Activated naive CD8-positive, alpha-beta T cell (primary cell): ENCODE results near the gene TLE6.

Experiments used
- H3K27ac Mint-ChIP-seq: one replicate; pipeline ENCODE4 v1.8.0; 2021; ENCODE audit warnings: mixed read lengths
- H3K27me3 Mint-ChIP-seq: one replicate; pipeline ENCODE4 v1.8.0; 2021; ENCODE audit warnings: mixed read lengths
- H3K36me3 Mint-ChIP-seq: one replicate; pipeline ENCODE4 v1.8.0; 2021; ENCODE audit warnings: mixed read lengths
- H3K4me1 Mint-ChIP-seq: one replicate; pipeline ENCODE4 v1.8.0; 2021; ENCODE audit warnings: low read depth, mixed read lengths
- H3K4me3 Mint-ChIP-seq: one replicate; pipeline ENCODE4 v1.8.0; 2021; ENCODE audit warnings: mild to moderate bottlenecking, mixed read lengths
- H3K9me3 Mint-ChIP-seq: one replicate; pipeline ENCODE4 v1.8.0; 2021; ENCODE audit warnings: low read depth, mixed read lengths

The TLE6 gene

GRCh38 chr19:3024870-3025548 is 47.6 kb downstream of the TLE6 start:
- H3K4me3 Mint-ChIP-seq = peak overlapping the region; percentile 53
- peaks cover 35% of the 10 kb centered on the region for H3K4me1 Mint-ChIP-seq
- H3K9me3 Mint-ChIP-seq = no peaks in the 10 kb centered on the region
- peaks cover 2% of the 10 kb centered on the region for H3K36me3 Mint-ChIP-seq
- no peaks in the 10 kb centered on the region for H3K27me3 Mint-ChIP-seq
- no peak overlapping the region for H3K27ac Mint-ChIP-seq

DNA sequence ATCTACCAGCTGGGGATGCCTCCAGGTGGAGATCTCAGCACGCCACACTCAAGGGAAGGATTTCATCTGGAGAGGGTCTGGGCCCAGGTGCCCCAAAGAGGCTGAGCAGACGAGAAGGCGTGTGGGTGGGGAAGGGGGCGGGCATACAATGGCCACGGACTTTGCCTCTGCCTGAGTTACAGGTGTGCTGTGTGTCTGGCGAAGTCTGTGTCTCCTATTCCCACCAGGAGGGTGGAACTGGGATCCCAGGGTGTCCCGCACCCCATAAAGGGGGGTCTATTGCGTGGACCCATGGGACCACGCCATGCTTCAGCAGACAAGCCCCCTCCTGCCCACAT is 48.2 kb downstream of the TLE6 start:
- Mint-ChIP-seq H3K4me3 (no peak overlapping the region), H3K9me3 (no peaks in the 10 kb centered on the region), H3K36me3 (peaks cover 2% of the 10 kb centered on the region), H3K27ac (no peak overlapping the region), H3K27me3 (no peaks in the 10 kb centered on the region), H3K4me1 (peaks cover 37% of the 10 kb centered on the region)

DNA sequence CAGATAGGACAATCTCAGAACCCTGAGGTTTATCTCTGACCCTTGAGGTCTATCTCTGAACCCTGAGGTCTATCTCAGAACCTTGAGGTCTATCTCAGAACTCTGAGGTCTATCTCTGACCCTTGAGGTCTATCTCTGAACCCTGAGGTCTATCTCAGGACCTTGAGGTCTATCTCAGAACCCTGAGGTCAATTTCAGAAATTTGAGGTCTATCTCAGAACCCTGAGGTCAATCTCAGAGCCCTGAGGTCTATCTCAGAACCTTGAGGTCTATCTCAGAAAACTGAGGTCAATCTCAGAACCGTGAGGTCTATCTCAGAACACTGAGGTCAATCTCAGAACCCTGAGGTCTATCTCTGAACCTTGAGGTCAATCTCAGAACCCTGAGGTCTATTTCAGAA is 49.4 kb downstream of the TLE6 start:
- no peak overlapping the region for H3K4me3 Mint-ChIP-seq
- no peaks in the 10 kb centered on the region for H3K9me3 Mint-ChIP-seq
- no peaks in the 10 kb centered on the region for H3K27me3 Mint-ChIP-seq
- H3K4me1 Mint-ChIP-seq = peaks cover 37% of the 10 kb centered on the region
- H3K27ac Mint-ChIP-seq = no peak overlapping the region
- H3K36me3 Mint-ChIP-seq = peaks cover 2% of the 10 kb centered on the region

DNA sequence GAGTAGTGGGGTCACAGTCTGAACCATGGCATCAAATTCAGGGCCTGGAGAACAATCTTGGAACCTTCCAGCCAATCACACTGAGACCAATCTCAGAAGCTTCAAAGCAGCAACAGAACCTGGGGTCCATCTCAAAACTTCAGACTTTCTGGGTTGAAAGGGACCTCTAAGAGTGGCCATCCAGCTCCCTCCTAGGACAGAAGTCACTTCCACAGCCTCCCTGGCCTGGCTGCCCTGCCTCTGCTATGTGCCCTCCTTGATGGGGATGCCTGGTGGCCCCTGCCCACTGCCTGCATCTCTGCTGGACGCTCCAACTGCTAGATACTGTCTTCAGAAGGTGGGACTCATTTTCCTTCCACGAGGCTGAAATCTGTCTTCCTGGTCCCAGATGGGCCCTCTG is 49.9 kb downstream of the TLE6 start:
- H3K36me3 Mint-ChIP-seq = peaks cover 2% of the 10 kb centered on the region
- H3K9me3 Mint-ChIP-seq = no peaks in the 10 kb centered on the region
- H3K27ac Mint-ChIP-seq = no peak overlapping the region
- no peaks in the 10 kb centered on the region for H3K27me3 Mint-ChIP-seq
- peak overlapping the region; percentile 76 for H3K4me3 Mint-ChIP-seq
- peaks cover 37% of the 10 kb centered on the region for H3K4me1 Mint-ChIP-seq

DNA sequence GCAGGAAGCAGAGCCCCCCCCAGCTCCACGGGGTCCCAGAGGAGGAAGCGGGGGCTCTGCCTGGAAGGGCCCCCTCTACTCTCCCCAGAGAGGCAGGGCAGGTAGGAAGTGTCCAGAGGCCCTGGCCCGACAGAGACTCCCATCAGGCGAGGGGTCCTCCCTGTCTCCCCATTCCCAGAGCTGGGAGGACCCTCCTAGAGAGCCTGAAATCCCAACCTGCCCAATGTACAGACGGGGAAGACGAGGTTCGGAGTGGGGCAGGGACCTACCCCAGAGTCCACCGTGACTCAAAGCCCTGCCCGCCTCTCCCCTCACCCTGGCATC is 50.6 kb downstream of the TLE6 start:
- Mint-ChIP-seq H3K9me3 (no peaks in the 10 kb centered on the region), H3K27me3 (no peaks in the 10 kb centered on the region), H3K27ac (no peak overlapping the region), H3K4me1 (peaks cover 34% of the 10 kb centered on the region), H3K4me3 (peak overlapping the region; percentile 76), H3K36me3 (peaks cover 2% of the 10 kb centered on the region)

GRCh38 chr19:3028305-3029064 is 51.1 kb downstream of the TLE6 start:
- Mint-ChIP-seq H3K27me3 (no peaks in the 10 kb centered on the region), H3K4me1 (peaks cover 30% of the 10 kb centered on the region)

GRCh38 chr19:3029065-3029923 is 51.9 kb downstream of the TLE6 start, which contains the start of gene TLE2:
TSS of gene TLE2 (minus strand) at chr19:3029280. CDS start at chr19:3028904, 376 bp downstream.
- Mint-ChIP-seq H3K27ac (no peak within 1 kb of the TSS), H3K4me3 (peak within 1 kb of the TSS; percentile 79), H3K9me3 (no peaks in the 10 kb centered on the region), H3K36me3 (no peaks in the 10 kb centered on the region), H3K27me3 (no peaks in the 10 kb centered on the region), H3K4me1 (peaks cover 29% of the 10 kb centered on the region)

More at GRCh38 chr19:3028305-3029064, 51.1 kb downstream of the TLE6 start:
- no peak overlapping the region for H3K27ac Mint-ChIP-seq
- no peaks in the 10 kb centered on the region for H3K9me3 Mint-ChIP-seq
- peak overlapping the region; percentile 76 for H3K4me3 Mint-ChIP-seq
- no peaks in the 10 kb centered on the region for H3K36me3 Mint-ChIP-seq

DNA sequence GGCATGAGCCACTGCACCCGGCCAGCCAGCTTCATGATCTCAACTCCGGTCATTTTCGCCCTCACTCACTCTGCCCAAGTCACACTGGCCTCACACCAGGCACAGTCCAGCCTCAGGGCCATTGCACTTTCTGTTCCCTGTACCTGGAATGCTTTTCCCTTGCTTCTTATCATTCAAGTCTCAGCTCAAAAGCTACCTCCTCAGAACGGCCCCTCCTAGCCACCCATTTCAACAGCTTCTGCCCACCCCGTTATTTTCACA is 54.2 kb downstream of the TLE6 start:
- Mint-ChIP-seq H3K4me3 (no peak overlapping the region), H3K9me3 (no peaks in the 10 kb centered on the region), H3K27me3 (no peaks in the 10 kb centered on the region), H3K27ac (no peak overlapping the region), H3K4me1 (peaks cover 29% of the 10 kb centered on the region), H3K36me3 (no peaks in the 10 kb centered on the region)

GRCh38 chr19:3033595-3034405 is 56.4 kb downstream of the TLE6 start:
- Mint-ChIP-seq H3K27ac (peak overlapping the region; percentile 94), H3K4me1 (peaks cover 21% of the 10 kb centered on the region), H3K9me3 (no peaks in the 10 kb centered on the region), H3K27me3 (no peaks in the 10 kb centered on the region), H3K36me3 (no peaks in the 10 kb centered on the region), H3K4me3 (peak overlapping the region; percentile 20)

DNA sequence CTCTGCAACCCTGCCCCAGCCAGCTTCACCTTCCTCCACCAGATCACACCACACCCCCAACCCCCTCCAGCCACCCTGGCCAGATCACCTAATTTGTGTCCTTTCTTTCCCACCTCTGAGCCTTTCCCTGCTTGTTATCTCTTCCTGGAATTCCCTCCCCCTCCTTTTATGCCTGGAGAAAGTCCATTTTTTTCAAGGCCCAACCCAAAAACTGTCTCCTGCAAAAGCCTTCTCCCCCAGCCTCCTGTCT is 57.0 kb downstream of the TLE6 start:
- Mint-ChIP-seq H3K36me3 (no peaks in the 10 kb centered on the region), H3K4me3 (peak overlapping the region; percentile 20), H3K9me3 (no peaks in the 10 kb centered on the region), H3K27me3 (no peaks in the 10 kb centered on the region), H3K27ac (peak overlapping the region; percentile 94), H3K4me1 (peaks cover 21% of the 10 kb centered on the region)

DNA sequence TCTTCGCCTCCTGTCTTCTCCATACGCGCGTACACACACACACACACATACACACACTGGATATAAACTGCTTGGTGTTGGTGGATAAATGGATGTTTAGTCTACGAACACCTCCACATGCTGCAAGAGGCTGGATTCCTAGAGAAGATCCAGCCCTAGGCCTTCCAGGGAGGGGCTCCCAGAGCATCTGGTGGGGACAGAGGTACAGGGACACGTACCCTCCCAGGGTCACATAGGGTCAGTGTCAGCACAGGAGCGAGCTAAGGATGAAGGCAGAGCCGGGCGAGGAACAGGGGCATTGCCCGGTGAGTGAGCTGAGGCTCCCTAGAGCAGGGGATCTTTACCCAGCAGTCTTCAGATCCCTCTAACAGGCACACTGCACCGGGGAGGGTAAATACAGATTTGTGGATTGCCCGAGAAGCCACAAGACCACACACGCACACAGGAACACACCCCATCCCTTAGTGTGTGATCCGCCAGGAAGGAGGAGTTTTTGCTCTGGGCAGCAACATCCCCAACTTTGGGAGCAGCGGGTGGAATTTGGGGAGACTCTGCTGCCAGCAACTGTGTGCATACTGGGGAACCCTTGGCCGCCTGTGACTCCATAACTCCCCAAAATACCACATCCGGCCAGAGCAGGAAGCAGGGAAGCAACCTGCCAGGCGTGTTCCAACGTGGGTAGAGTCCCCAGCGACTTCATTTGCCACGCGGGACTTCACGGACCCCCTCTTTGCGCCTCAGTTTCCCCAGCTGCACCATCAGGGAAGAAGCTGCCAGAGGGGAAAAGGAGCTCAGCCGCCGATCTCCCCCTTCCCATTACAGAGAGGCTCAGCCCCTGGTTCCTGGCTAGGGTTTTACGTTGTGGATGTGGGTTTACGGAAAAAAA is 57.5 kb downstream of the TLE6 start:
- Mint-ChIP-seq H3K4me3 (peak overlapping the region; percentile 91), H3K27me3 (no peaks in the 10 kb centered on the region), H3K4me1 (peaks cover 22% of the 10 kb centered on the region), H3K36me3 (no peaks in the 10 kb centered on the region), H3K27ac (peak overlapping the region; percentile 94), H3K9me3 (no peaks in the 10 kb centered on the region)

GRCh38 chr19:3035542-3036118 is 58.3 kb downstream of the TLE6 start:
- H3K9me3 Mint-ChIP-seq = no peaks in the 10 kb centered on the region

DNA sequence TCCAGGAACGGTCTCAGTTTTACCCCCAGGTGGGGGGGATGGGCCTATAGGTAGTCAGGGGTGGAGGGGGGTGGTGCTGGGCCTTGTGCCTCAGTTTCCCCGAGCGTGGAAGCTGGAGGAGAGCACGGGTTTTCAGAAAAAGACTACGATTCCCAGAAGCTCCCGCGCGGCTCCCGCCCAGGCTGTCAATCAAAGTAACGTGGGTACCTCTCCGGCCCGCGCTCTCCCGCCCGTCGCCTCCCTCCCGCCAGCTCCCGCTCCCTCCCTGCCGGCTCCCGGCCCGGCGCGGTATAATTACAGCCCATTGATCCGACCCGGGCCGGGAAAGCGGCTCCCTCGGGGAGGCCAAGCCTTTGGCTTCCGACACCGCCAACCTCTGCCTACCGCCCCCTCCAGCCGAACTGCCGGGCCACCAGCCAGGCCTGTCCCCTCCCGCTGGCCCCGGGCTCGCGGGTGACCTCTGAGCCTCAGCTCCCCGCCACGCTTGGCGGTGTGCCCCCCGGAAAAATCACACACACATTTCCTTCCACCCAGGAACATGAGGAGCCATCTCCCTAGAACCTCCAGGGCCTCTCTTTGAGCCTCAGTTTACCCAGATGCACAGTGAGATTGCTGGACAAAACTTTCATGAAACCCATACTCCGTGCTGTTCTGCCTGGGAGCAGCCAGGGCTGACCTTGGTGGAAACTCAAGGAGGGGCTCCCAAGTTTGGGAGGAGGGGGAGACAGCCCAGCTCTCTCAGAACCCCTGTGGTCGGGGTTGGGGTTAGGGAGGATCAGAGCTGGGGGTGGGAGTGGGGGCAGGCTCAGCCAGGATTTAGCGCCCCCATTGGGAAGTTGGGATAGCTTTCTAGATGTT is 59.0 kb downstream of the TLE6 start:
- H3K27ac Mint-ChIP-seq = peak overlapping the region; percentile 94
- peaks cover 23% of the 10 kb centered on the region for H3K4me1 Mint-ChIP-seq
- H3K27me3 Mint-ChIP-seq = no peaks in the 10 kb centered on the region
- no peaks in the 10 kb centered on the region for H3K9me3 Mint-ChIP-seq
- no peaks in the 10 kb centered on the region for H3K36me3 Mint-ChIP-seq
- H3K4me3 Mint-ChIP-seq = peak overlapping the region; percentile 91

More at GRCh38 chr19:3035542-3036118, 58.3 kb downstream of the TLE6 start:
- no peaks in the 10 kb centered on the region for H3K36me3 Mint-ChIP-seq
- H3K27me3 Mint-ChIP-seq = no peaks in the 10 kb centered on the region
- peak overlapping the region; percentile 91 for H3K4me3 Mint-ChIP-seq
- H3K4me1 Mint-ChIP-seq = peaks cover 23% of the 10 kb centered on the region
- H3K27ac Mint-ChIP-seq = peak overlapping the region; percentile 94
